ENCODE results near the gene ARHGAP18. TPM values are rescaled to one million over a fixed set of nuclear protein-coding genes. Genes with fewer than 3 reads are reported as not detected.

Gene ARHGAP18
- total RNA-seq, 1 experiment from 2014 or later = 32.0 TPM

GRCh38 chr6:129614464-129614863 is 95.5 kb downstream of the ARHGAP18 start:
- Histone ChIP-seq H3K27ac (no peak overlapping the region), H3K36me3 (0 out of 2 replicates have a peak, but pooled peaks cover 9% of the 10 kb centered on the region)
- no peak for DNase-seq (ENCODE audit: low read depth in 1 of 2, low spot score in 2 of 2)

GRCh38 chr6:129612440-129612839 is 97.5 kb downstream of the ARHGAP18 start:
- Histone ChIP-seq H3K27me3 (replicated peaks) (no peaks in the 10 kb centered on the region), H3K36me3 (peaks cover 12% of the 10 kb centered on the region; the same call in 1 of the 2 replicates), H3K9me3 (replicated peaks) (no peaks in the 10 kb centered on the region), H3K4me1 (replicated peaks) (peaks cover 11% of the 10 kb centered on the region), H3K4me3 (no peak overlapping the region), H3K27ac (no peak overlapping the region)
- DNase-seq (ENCODE audit: low read depth in 1 of 2, low spot score in 2 of 2) = no peak

More at GRCh38 chr6:129614464-129614863, 95.5 kb downstream of the ARHGAP18 start:
- no peaks in the 10 kb centered on the region for H3K9me3 ChIP-seq (replicated peaks)
- H3K27me3 ChIP-seq (replicated peaks) = no peaks in the 10 kb centered on the region
- H3K4me1 ChIP-seq (replicated peaks) = peaks cover 23% of the 10 kb centered on the region
- no peak overlapping the region for H3K4me3 ChIP-seq

GRCh38 chr6:129609635-129610034 is 100.3 kb downstream of the ARHGAP18 start:
- DNase-seq (ENCODE audit: low read depth in 1 of 2, low spot score in 2 of 2) = no peak
- Histone ChIP-seq H3K9me3 (replicated peaks) (no peaks in the 10 kb centered on the region), H3K4me3 (no peak overlapping the region), H3K27ac (no peak overlapping the region), H3K27me3 (replicated peaks) (no peaks in the 10 kb centered on the region), H3K4me1 (replicated peaks) (peaks cover 21% of the 10 kb centered on the region), H3K36me3 (peaks cover 22% of the 10 kb centered on the region)

- Histone ChIP-seq H3K4me1 (replicated peaks) (peaks cover 21% of the 10 kb centered on the region), H3K36me3 (peaks cover 22% of the 10 kb centered on the region), H3K9me3 (replicated peaks) (no peaks in the 10 kb centered on the region), H3K4me3 (no peak overlapping the region), H3K27me3 (replicated peaks) (no peaks in the 10 kb centered on the region), H3K27ac (no peak overlapping the region)
- DNase-seq (ENCODE audit: low read depth in 1 of 2, low spot score in 2 of 2) = no peak
These were observed 101.0 kb downstream of the ARHGAP18 start for GRCh38 chr6:129608886-129609537.

GRCh38 chr6:129607581-129608186 is 102.3 kb downstream of the ARHGAP18 start:
- no peak for DNase-seq (ENCODE audit: low read depth in 1 of 2, low spot score in 2 of 2)
- no peak overlapping the region for H3K27ac ChIP-seq
- peaks cover 21% of the 10 kb centered on the region for H3K4me1 ChIP-seq (replicated peaks)
- no peaks in the 10 kb centered on the region for H3K9me3 ChIP-seq (replicated peaks)
- H3K36me3 ChIP-seq = peaks cover 22% of the 10 kb centered on the region
- H3K27me3 ChIP-seq (replicated peaks) = no peaks in the 10 kb centered on the region
- no peak overlapping the region for H3K4me3 ChIP-seq

- H3K27me3 ChIP-seq (replicated peaks) = no peaks in the 10 kb centered on the region
- peaks cover 21% of the 10 kb centered on the region for H3K4me1 ChIP-seq (replicated peaks)
- no peak overlapping the region for H3K4me3 ChIP-seq
- DNase-seq (ENCODE audit: low read depth in 1 of 2, low spot score in 2 of 2) = no peak
- H3K36me3 ChIP-seq = peaks cover 22% of the 10 kb centered on the region
- H3K27ac ChIP-seq = peak overlapping the region; percentile 6; the same call in 1 of the 2 replicates
- H3K9me3 ChIP-seq (replicated peaks) = no peaks in the 10 kb centered on the region
These were observed 103.3 kb downstream of the ARHGAP18 start for GRCh38 chr6:129606664-129607063.

- Histone ChIP-seq H3K36me3 (peaks cover 18% of the 10 kb centered on the region), H3K9me3 (replicated peaks) (no peaks in the 10 kb centered on the region), H3K4me3 (no peak overlapping the region), H3K27me3 (replicated peaks) (no peaks in the 10 kb centered on the region), H3K27ac (no peak overlapping the region), H3K4me1 (replicated peaks) (peaks cover 17% of the 10 kb centered on the region)
- no peak for DNase-seq (ENCODE audit: low read depth in 1 of 2, low spot score in 2 of 2)
These were observed 104.0 kb downstream of the ARHGAP18 start for GRCh38 chr6:129605967-129606366.

- Histone ChIP-seq H3K4me3 (no peak overlapping the region), H3K4me1 (replicated peaks) (peaks cover 17% of the 10 kb centered on the region), H3K27me3 (replicated peaks) (no peaks in the 10 kb centered on the region), H3K9me3 (replicated peaks) (no peaks in the 10 kb centered on the region), H3K36me3 (peaks cover 15% of the 10 kb centered on the region), H3K27ac (no peak overlapping the region)
- DNase-seq (ENCODE audit: low read depth in 1 of 2, low spot score in 2 of 2) = no peak
These were observed 104.9 kb downstream of the ARHGAP18 start for GRCh38 chr6:129605095-129605494.

GRCh38 chr6:129604321-129604720 is 105.7 kb downstream of the ARHGAP18 start:
- Histone ChIP-seq H3K4me1 (replicated peaks) (peaks cover 17% of the 10 kb centered on the region), H3K27me3 (replicated peaks) (no peaks in the 10 kb centered on the region), H3K9me3 (replicated peaks) (no peaks in the 10 kb centered on the region), H3K36me3 (peaks cover 15% of the 10 kb centered on the region), H3K27ac (no peak overlapping the region), H3K4me3 (no peak overlapping the region)
- no peak for DNase-seq (ENCODE audit: low read depth in 1 of 2, low spot score in 2 of 2)

- Histone ChIP-seq H3K4me1 (replicated peaks) (peaks cover 17% of the 10 kb centered on the region), H3K4me3 (no peak overlapping the region), H3K9me3 (replicated peaks) (no peaks in the 10 kb centered on the region)
These were observed 106.2 kb downstream of the ARHGAP18 start for GRCh38 chr6:129603741-129604140.

GRCh38 chr6:129601323-129601722 is 108.7 kb downstream of the ARHGAP18 start:
- Histone ChIP-seq H3K4me1 (replicated peaks) (peaks cover 3% of the 10 kb centered on the region), H3K4me3 (no peak overlapping the region), H3K27me3 (replicated peaks) (no peaks in the 10 kb centered on the region), H3K36me3 (peaks cover 9% of the 10 kb centered on the region), H3K27ac (no peak overlapping the region), H3K9me3 (replicated peaks) (no peaks in the 10 kb centered on the region)
- no peak for DNase-seq (ENCODE audit: low read depth in 1 of 2, low spot score in 2 of 2)

More at GRCh38 chr6:129603741-129604140, 106.2 kb downstream of the ARHGAP18 start:
- Histone ChIP-seq H3K27me3 (replicated peaks) (no peaks in the 10 kb centered on the region), H3K27ac (no peak overlapping the region), H3K36me3 (peaks cover 17% of the 10 kb centered on the region)
- no peak for DNase-seq (ENCODE audit: low read depth in 1 of 2, low spot score in 2 of 2)

GRCh38 chr6:129599467-129599866 is 110.5 kb downstream of the ARHGAP18 start:
- no peaks in the 10 kb centered on the region for H3K27me3 ChIP-seq (replicated peaks)
- no peak overlapping the region for H3K4me3 ChIP-seq
- no peaks in the 10 kb centered on the region for H3K4me1 ChIP-seq (replicated peaks)
- no peak for DNase-seq (ENCODE audit: low read depth in 1 of 2, low spot score in 2 of 2)
- peaks cover 4% of the 10 kb centered on the region; the same call in 1 of the 2 replicates for H3K36me3 ChIP-seq
- H3K27ac ChIP-seq = no peak overlapping the region
- H3K9me3 ChIP-seq (replicated peaks) = no peaks in the 10 kb centered on the region

- H3K9me3 ChIP-seq (replicated peaks) = no peaks in the 10 kb centered on the region
- no peak overlapping the region for H3K27ac ChIP-seq
- no peaks in the 10 kb centered on the region for H3K4me1 ChIP-seq (replicated peaks)
- peak in 1 of 2 experiments; percentile 78 for DNase-seq (ENCODE audit: low read depth in 1 of 2, low spot score in 2 of 2)
- no peaks in the 10 kb centered on the region for H3K27me3 ChIP-seq (replicated peaks)
- H3K36me3 ChIP-seq = peaks cover 4% of the 10 kb centered on the region; the same call in 1 of the 2 replicates
- no peak overlapping the region for H3K4me3 ChIP-seq
These were observed 111.5 kb downstream of the ARHGAP18 start for GRCh38 chr6:129598244-129599187.

Data from SJSA1 (cell line).